Hepatic stellate cell (primary cell): Measurements from ENCODE around the gene SHQ1.

Experiments
- DNase-seq: peaks from one replicate; pipeline ENCODE4 v3.0.0; 2011; ENCODE audit warnings: low spot score

SHQ1 gene

DNA sequence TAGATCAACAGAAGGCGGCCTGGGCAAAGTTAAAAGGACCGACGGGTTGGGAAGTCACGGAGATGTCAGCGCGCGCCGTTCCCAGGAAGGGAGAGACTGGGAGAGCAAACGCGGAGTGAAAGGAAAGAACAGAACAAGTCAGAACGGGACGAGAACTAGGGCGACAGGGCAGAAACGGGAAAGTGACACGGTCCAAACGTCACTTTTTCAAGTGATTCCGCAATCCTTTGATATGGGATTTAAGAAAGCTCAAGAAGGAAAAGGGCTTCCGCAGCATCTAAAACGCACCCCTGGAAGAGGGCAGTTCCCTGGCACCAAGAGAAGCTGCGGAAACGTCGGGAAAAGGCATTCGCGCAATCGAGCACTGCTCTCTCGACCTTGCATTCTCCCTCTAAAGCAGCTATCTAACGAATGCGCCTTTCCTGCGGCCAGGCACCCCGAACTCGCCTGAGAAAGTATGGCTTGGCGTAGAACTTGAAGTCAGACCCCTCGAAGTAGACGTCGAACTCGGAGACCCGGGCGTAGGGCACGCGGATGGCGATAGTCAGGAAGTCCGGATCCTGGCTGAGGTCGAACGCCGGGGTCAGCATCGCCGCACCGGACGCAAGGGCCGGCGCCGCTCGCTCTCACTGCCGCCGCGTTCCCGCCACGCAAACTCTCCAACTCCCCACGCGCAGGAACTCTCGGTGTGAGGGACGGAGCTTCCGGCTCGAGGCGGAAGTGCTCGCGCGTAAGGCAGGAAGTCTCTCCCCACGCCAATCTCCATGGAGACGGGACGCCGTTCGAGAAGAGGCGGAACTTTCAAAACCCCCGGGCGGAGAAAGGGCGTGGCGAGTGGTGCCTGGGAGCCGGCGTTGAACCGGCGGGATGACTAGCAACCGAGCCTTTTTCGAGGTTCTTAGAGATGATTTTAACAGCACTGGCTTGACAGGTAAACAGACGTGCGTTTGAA is at the start of gene SHQ1:
Gene SHQ1 (minus strand): TSS at position 695 of the 952 bp plus-strand sequence. CDS start 105 bp downstream, at position 590.
- DNase-seq = peak; percentile 90

DNA sequence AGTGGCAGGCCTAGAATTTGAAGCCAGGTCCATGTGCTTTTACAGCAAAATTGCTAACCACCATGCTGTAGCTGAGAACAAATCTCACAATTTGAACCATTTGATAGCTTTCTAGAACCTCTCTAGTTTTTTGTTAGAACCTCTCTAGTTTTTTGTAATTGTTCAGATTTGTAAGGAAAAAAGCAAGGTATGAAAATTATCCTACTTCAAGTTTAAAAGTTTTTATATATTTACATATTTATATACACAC is 49.4 kb upstream of the SHQ1 start:
- DNase-seq = no peak

DNA sequence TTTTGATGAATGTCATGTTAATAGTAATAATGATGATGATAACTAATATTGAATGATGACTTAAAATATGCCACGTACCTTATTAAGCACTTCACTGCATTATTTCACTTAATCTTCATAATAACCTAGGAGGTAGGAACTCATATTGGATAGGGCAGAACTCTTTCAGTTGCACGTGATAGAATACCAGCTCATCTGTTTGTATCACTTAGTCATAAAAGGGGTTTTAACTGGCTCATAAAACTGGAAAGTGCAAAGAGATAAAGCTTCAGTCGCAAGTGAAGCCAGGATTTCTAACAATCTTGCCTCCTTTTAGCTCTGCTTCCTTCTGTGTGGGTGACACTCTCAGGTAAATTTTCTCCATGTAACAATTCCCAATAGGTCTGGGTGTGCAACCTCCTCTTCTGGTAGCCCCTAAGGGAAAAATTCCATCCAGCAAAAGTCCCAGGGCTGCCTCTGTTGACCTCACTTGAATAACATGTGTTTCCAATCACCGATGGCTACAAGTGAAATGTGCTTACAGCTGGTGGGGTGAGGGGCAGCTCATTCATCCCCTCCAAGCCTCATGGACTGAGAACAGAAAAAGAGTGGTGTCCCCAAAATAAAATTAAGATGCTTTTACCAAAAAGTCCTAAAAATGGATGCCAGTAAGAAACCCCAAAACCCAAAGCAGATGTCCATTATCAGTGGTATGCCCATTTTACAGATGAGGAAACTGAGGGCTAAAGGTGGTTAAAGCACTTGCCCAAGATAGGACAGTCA is 48.9 kb upstream of the SHQ1 start:
- no peak for DNase-seq

DNA sequence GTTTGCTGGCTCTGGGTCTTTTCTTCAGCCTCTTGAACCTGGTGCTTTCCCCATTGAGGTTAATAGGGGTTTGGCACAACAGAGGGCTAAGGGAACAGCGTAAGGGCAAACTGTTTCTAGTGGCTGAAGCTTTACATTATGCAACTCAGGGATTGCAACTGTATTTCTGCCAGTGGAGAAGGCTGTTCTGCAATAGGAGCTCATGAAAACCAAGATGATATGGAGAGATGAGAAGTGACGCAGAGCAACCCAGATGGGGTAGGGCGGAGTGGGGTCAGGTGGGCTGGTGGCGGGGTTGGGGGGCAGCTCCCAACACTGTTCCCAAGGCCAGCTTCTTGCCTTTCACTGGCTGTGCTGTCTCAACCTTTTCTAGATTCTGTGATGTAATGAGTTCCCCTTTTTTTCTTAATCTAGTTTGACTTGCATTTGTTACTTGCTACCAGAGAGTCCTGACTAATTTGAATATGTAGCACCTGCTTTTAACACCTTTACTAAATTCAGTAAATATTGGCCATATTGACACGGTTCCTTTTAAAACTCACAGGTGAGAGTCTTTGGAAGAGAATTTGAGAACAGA is 46.8 kb upstream of the SHQ1 start:
- DNase-seq = no peak

DNA sequence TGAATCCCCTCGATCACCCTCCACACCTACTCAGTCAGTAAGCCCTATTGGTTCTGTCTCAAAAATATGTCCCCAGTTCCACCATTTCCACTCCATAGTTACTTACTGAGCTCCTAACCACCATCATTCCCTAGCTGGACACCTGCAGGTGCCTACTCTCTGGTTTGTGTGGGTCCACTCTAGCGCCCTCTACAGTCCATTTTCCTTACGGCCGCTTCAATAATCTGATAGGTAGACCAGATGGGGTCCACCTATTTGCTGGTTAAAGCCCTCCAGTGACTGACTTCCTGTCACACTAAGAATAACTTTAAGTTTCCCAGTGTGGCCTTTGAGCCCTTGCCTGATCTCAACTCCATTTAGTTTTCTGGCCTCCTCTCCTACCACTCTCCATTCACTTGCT is 44.6 kb upstream of the SHQ1 start:
- no peak for DNase-seq

DNA sequence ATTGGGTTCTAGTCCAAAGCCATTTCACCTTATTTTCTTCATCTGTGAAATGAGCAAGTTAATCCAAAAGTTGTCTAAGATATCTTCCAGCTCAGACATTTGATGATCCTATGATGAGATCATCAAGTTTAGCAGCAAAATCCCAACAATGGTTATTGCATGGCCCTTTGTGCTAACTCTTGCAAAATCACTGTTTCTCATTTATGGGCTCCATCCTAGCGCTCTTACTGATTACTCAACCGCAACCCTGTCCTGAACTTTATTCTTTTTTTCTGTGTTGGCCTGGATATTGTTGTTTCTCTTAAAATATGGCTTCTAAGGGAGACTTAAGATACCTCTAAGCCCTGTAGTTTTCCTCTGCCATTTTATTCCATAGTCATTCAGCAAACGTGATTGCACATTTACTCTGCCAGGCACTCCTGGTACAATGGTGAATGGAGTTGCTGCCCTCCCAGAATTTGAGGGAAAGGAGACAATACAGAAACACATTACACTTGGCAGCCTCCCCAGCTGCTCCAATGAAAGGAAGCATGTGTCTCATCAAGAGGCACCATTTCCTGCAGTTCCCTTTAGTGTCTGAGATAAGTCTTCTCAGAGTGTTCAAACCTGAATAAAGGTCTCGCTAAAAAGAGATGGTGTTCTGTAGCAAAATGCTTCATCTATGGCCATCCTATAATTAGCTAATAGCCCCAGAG is 44.0 kb upstream of the SHQ1 start:
- DNase-seq = peak; percentile 40

DNA sequence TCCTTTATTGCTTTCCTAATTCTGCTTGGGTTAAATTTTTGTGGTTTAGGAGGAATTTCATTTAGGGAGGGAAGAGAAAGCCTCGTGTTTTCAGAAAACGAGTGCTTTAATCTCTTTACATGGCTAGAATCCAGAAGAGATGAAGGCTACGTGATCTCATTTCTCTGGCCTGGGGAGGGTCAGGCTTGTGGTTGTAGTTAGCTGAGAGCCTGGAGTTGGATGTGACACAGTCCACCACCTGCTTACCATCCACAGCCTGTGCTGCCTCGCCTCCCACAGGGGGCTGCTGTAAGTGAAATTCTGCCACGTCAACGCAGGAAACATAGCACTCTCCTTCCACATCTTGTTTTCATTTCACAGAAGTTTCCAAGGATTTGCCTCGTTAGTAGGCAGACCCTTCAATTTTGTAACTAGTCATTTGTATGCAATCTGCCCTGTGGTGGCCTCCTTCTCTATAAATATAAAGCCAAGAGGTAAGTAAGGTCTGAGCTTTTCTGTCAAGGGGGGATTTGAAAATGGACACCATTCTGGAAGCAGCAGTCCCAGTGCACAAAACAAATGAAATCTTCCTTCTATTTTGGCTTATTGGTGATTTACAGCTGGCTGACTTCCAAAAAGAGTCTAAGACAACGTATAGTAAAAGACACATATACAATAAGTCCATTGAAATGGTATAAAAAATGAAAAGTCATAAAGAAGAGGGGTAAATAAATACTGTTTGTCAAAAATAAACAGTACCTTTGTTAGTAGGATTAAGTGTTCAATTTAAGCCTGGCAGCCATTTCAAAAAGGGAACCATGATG is 43.0 kb upstream of the SHQ1 start:
- peak; percentile 85 for DNase-seq

DNA sequence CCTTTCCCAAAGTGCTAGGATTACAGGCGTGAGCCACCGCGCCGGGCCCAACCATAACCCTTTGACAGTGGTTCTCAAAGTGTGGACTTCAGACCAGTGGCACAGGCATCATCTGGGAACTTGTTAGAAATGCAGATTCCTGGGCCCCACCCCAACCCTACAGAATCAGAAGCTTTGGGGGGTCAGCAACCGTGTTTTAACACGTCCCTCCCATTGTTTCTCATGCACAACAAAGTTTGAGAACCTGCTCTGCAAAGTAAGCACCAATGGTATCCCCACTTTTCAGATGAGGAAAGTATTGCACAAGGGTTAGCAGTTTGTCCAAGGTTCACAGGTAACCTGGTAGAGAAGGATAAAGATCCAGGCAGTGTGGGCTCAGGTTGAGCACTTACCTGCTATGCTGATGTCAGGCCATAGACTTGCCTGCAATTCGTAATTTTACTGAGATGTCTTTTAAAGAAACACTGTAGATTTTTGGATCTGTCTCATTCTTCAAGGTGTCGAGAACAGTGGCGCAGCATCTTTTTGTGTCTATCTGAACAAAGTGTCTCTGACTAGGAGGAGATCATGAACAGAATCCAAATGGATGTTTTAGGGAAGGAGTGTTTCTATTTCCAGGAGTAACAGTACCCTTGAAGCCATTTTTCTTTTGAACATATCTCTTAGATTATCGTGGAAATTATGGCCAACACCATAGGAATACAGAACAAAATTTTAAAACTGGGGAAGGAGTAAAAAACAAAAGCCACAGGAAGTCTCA is 42.1 kb upstream of the SHQ1 start:
- no peak for DNase-seq

DNA sequence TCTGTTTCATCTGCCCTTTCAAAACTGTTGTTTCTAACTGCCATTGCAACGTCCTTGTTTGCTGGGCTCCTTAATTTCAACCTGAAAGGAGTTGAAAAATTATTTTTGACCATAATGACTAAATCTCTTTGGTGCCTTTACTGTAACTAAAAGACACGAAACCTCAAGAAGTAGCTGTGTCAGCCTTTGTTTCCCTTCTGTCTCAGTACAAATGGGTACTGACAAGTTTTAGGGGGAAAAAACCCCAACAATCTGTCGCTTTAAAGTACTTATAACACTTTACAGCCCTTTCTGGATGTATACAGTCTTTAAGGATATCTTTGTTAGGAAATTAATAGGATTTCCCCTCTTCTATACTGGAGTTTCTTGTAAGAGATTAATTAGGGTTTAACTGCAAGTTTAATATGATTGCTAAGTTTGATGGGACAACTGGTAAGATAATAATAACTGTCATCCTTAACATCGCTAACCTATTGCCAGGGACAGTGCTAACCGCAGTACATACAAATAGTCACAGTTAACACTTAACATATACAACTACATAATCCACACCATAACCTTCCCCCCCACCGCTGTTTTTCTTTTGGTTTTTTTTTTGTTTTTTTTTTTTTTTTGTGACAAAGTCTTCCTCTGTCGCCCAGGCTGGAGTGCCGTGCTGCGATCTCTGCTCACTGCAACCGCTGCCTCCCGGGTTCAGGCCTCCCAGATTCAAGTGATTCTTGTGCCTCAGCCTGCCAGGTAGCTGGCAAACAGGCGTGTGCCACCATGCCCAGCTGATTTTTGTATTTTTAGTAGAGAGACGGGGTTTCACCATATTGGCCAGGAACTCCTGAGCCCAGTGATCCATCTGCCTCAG is 41.3 kb upstream of the SHQ1 start:
- no peak for DNase-seq

DNA sequence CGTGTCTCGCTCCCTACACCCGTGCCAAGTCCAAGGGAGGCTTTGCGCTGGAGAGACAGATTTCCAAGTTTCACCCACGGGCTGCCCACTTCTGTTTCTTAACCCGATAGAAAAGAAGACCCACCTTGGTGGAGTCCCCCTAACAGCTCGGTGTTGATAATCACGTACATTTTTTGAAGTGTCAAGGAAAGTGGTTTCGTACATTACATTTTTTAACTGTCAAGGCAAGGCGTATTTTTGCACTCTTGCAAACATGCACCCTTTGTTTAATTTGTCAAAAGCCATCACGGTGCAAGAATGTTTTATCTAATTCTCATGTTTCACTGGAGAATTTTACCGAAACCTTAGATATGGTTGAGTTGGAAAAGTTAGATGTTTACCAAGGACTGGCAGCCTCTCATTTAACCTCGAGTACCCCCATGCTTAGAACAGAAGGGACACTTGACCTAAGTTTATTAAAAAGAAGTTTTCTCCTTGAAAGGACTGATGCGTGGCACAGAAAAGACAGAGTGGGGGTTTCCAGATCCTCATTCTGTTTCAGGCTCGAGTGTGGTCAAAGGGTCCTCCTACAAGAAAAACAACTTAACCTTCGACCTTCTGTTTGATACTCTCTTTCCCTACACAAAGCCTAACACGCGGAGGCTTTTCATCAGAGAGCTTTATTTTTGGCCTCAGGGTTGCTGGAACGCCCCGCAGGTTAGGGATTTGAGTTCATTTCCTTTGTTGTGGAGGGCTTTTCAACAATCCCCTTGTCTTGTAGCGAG is 40.5 kb upstream of the SHQ1 start:
- DNase-seq = no peak

DNA sequence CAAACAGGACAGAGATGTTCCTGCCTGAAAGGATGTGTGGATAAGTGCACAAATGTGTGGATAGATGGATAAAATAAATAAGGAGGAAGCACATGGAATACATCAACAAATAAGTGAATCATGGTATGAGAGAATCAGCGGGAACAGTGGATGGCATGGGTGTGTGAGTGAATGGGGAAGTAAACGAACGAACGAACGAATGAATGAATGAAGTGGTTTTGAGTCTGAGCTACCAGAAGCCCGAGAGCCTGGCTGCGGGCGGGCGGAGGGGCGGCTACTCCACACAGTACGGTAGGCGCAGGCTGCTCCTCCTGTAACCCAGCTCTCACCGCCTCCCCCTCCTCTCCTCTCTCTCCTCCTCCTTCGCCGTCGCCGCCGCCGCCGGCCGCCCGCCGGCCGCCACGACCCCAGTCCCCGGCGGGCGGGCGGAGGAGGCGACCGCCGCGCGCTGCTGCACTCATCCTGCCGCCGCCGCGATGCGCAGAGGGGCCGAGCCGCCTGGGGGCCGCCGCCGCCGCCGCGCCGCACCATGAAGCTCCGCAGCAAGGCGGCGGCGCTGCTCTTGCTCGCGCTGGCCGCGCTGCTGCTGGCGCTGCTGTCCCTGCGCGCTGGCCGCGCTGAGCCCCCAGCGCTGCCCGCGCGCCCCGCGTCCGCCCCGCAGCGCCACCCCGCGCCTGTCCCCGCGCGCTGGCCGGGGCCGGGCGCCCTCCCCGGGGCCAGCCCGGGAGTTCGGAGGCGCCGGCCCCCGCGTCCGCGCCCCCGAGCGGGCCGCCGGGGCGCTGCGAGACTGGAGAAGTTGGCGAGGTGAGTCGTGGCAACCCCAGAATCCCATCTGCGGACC is 39.7 kb upstream of the SHQ1 start, which contains the start of gene GXYLT2:
Gene GXYLT2 (plus strand): TSS at position 342 of the 841 bp plus-strand sequence. CDS start 188 bp downstream, at position 530.
- peak; percentile 63 for DNase-seq

DNA sequence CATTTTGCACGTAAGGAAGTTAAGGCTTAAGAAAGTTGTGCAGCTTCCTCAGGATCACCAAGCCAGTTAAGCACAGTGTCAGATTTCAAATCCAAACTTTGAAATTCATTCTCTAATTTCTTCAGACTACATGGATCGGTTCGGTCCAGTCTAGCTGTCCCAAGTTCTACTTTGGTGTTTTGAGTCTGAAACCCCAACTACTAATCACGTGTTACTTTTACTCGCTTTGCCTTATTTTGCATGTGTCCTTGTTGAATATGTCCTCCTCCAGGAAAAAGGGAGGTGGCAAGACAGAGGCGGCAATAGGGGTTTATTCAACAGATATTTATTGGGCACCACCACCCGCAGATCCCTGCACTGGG is 39.1 kb upstream of the SHQ1 start:
- DNase-seq = no peak

DNA sequence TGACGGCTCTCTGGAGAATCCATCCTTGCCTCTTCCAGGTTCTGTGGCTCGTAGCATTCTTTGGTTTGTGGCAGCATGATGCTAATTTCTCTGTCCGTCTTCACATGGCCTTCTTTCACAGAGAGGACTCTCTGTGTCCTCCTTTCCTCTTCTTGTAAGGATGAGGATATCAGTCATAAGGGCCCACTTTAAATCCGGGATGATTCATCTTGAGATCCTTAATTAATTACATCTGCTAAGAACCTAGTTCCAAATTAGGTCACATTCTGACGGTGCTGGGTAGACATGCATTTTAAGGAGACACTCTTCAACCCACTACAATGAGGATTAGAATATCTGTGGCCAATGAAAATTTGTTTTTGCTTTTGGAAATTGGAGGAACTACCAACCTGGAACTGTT is 23.9 kb upstream of the SHQ1 start:
- DNase-seq = no peak

DNA sequence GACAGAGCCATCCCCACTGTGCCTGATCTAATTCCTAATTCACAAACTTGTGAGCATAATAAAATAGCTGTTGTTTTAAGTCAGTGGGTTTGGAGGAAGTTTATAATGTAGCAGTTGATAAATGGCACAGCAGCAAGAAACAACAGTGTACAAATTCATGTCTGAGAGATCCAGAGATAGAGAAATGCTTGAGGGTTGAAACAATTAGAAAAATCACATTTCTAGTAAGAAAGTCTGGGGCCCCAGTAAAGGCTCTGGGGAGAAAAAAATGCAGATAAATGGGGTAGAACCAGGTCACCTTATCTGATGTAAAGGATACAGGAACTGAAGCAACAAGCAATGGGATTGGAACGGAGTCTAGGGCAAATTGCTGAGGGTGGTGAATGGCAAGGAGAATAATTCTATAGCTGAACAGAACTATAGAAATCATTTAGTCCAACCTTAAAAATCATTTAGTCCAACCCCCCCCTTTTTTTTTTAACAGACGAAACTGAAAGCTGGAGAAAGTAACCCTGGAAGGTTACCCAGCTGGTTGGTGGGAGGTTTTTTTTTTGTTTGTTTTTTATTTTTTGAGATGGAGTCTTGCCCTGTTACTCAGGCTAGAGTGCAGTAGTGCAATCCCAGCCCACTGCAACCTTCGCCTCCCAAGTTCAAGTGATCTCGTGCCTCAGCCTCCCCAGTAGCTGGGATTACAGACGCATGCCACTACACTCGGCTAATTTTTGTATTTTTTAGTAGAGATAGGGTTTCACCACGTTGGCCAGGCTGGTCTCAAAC is 14.3 kb upstream of the SHQ1 start:
- no peak for DNase-seq

DNA sequence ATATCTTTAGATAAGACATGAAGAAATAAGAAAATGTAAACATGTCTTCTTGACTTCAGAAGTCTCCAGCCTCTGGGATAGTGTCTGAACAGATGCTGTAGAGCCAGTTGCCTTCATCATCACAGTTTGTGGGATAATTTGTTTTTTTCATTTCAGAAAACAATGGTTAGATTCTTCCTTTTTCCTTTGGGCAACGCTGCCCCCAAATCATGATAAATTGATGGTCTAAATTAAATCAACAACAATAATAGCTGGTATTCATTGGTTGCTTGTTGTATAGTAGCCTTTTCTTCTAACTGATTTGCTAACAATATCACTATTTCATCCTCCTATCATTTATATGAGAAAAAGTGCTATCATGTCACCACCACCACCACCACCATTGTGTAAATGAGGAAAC is 12.6 kb upstream of the SHQ1 start:
- DNase-seq = no peak

DNA sequence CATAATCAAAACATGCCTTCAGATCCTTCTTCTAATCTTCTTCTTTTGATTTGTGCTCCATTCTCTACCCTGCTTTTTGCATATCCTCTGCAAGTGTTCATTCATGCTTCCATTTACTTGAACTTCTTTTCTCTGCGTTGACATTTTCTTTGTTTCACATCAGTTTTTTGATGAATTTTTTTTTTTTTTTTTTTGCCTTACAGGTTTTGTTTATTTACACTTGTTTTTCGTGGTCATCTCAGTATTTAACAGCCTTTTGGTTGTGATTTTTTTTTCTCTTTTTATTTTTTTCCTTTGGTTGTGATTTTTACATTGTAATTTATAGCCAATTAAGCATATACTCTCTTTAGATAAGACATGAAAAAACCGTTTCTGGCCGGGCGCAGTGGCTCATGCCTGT is 11.8 kb upstream of the SHQ1 start:
- no peak for DNase-seq

DNA sequence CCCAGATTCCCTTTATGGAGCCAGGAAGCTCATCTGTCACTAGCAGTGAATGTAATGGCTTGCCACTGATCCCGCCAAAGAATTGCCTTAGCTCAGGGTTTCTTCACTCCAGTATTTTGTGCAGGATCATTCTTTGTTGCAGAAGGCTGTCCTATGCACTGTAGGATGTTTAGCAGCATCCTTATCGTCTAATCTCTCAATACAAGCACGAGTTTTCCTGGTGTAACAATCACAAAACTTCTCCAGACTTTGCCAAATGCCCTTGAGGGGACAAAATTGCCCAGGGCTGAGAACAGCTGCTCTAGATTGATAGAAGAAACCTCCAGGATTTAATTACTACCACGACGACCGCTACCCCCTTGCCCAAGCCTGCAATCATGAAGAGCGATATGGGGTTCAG is 6.8 kb upstream of the SHQ1 start:
- DNase-seq = no peak
